GM12878 (cell line): ENCODE measurements around the gene H2BK1. TPM values are rescaled to one million over a fixed set of nuclear protein-coding genes. Genes with fewer than 3 reads are reported as not detected.

Source experiments
- ATAC-seq: fragments of 200-7000 bp; cut with Tn5 transposase; 3 replicates; pipeline ENCODE4 v1.9.1; 2020; ENCODE audit warnings: mild to moderate bottlenecking, moderate library complexity
- BruUV-seq: library from RNA; stranded (reverse); fragments of 400-500 nt; replicated peaks from 2 replicates; lab custom pipeline; 2021; lab: Mats Ljungman, UMichigan
- CTCF ChIA-PET: fragments of 300-600 bp; sonication (Branson Sonifier 250); formaldehyde crosslinking; extraction: SDS; loops from one replicate; lab custom pipeline; 2021; ENCODE audit warnings: inconsistent platforms; lab: Yijun Ruan, JAX
- POLR2A ChIA-PET: fragments of 350-600 bp; formaldehyde crosslinking; extraction: SDS; loops from one replicate; lab custom pipeline; 2021; ENCODE audit warnings: inconsistent platforms; lab: Charles Lee
- RAD21 ChIA-PET: fragments of 300-600 bp; sonication (Branson Sonifier 250); formaldehyde crosslinking; loops from one replicate; lab custom pipeline; 2023; ENCODE audit warnings: antibody characterized with exemption; ENCODE audit not compliant: unreplicated experiment; lab: Charles Lee
- SMC1A ChIA-PET: fragments of 300-600 bp; sonication (Branson Sonifier 250); formaldehyde crosslinking; loops from one replicate; lab custom pipeline; 2023; ENCODE audit not compliant: unreplicated experiment, uncharacterized antibody; lab: Charles Lee
- DNase-seq: peaks from one replicate; pipeline ENCODE4 v3.0.0-alpha.2; 2011; ENCODE audit warnings: low read depth, low spot score
- FAIRE-seq: peaks from 3 replicates; lab custom pipeline; 2011; peaks lifted over from hg19 to GRCh38; lab: Jason Lieb, UNC
- H2AFZ ChIP-seq: 2 replicates; pipeline ENCODE4 v1.6.0; 2011; ENCODE audit warnings: low read depth, low read length, control low read depth; ENCODE audit not compliant: control insufficient read depth
- H3K27ac ChIP-seq: 2 replicates; pipeline ENCODE4 v1.5.1; 2011; ENCODE audit warnings: control low read depth; ENCODE audit not compliant: control insufficient read depth, insufficient read depth
- H3K27me3 ChIP-seq, 2 experiments: replicated peaks in 1 of 2; 2 replicates each; pipeline versions ENCODE4 v1.6.0 to v1.6.1; 2011; ENCODE audit warnings: low read length in 1 of 2; ENCODE audit not compliant: control insufficient read depth in 2 of 2, insufficient read depth in 2 of 2
- H3K36me3 ChIP-seq, 2 experiments: 2 replicates each; pipeline ENCODE4 v1.5.1; 2011; ENCODE audit warnings: low read length in 1 of 2; ENCODE audit not compliant: control insufficient read depth in 2 of 2, insufficient read depth in 2 of 2
- H3K4me1 ChIP-seq: 2 replicates; pipeline ENCODE4 v1.6.1; 2011; ENCODE audit warnings: mild to moderate bottlenecking, low read length, moderate library complexity, mixed read lengths; ENCODE audit not compliant: control insufficient read depth, insufficient read depth
- H3K4me2 ChIP-seq: 2 replicates; pipeline ENCODE4 v1.6.0; 2011; ENCODE audit warnings: control low read depth; ENCODE audit not compliant: control insufficient read depth, insufficient read depth
- H3K4me3 ChIP-seq: fragments of 200-600 bp; sonication (generic); 2 replicates; pipeline ENCODE4 v1.5.1; 2016
- H3K79me2 ChIP-seq: 2 replicates; pipeline ENCODE4 v1.6.0; 2011; ENCODE audit warnings: low read length; ENCODE audit not compliant: control insufficient read depth, insufficient read depth
- H3K9ac ChIP-seq: 2 replicates; pipeline ENCODE4 v1.8.0; 2011; ENCODE audit warnings: low read length, control low read depth, mixed read lengths; ENCODE audit not compliant: control insufficient read depth, insufficient read depth
- H3K9me3 ChIP-seq: replicated peaks from 3 replicates; pipeline ENCODE4 v1.5.1; 2011; ENCODE audit warnings: mild to moderate bottlenecking, low read length; ENCODE audit not compliant: control insufficient read depth, insufficient read depth
- H4K20me1 ChIP-seq: 2 replicates; pipeline ENCODE4 v1.6.0; 2011; ENCODE audit not compliant: control insufficient read depth, insufficient read depth
- HCFC1 ChIP-seq: fragments of 150-350 bp; IDR thresholded peaks from 2 replicates; pipeline ENCODE4 v1.6.1; 2014; ENCODE audit warnings: low read length
- MYC ChIP-seq: IDR thresholded peaks from 2 replicates; pipeline ENCODE4 v1.6.1; 2011; ENCODE audit warnings: mild to moderate bottlenecking, low read length, moderate library complexity, inconsistent platforms; ENCODE audit not compliant: insufficient read depth, insufficient replicate concordance, insufficient read length, severe bottlenecking
- RAD51 ChIP-seq: fragments of 450-650 bp; IDR thresholded peaks from 2 replicates; pipeline ENCODE4 v1.6.1; 2016; ENCODE audit warnings: moderate library complexity, mild to moderate bottlenecking, inconsistent platforms
- SMARCA5 ChIP-seq: fragments of 450-650 bp; IDR thresholded peaks from 2 replicates; pipeline ENCODE4 v1.6.1; 2017; ENCODE audit warnings: mild to moderate bottlenecking
- TBL1XR1 ChIP-seq: IDR thresholded peaks from 2 replicates; pipeline ENCODE4 v1.6.1; 2012; ENCODE audit warnings: low read depth, low read length, improper control_type of control experiment
- ZNF384 ChIP-seq: IDR thresholded peaks from 2 replicates; pipeline ENCODE4 v1.6.1; 2012; ENCODE audit warnings: low read depth, mild to moderate bottlenecking, low read length, improper control_type of control experiment, borderline replicate concordance
- WGBS: methylation state at CpG from one replicate; pipeline ENCODE4 v1.1.6; 2016; ENCODE audit warnings: low lambda C conversion rate; ENCODE audit not compliant: insufficient replicate concordance, insufficient coverage; ENCODE audit errors: missing lambda C conversion rate; 5-methylcytosine and 5-hydroxymethylcytosine counted together
- in situ Hi-C: fragments of 300-500 bp; cut with MboI; formaldehyde crosslinking; loops from 9 replicates; pipeline ENCODE4 v1.14.3; 2018; ENCODE audit warnings: mixed read lengths
- intact Hi-C: fragments of 100-400 bp; cut with micrococcal nuclease; formaldehyde crosslinking; loops from one replicate; pipeline ENCODE4 v1.14.2; 2022; ENCODE audit not compliant: unreplicated experiment
- polyA plus RNA-seq, 11 experiments: library from polyadenylated mRNA; depleted of rRNA in 4 of 11; unstranded in 6 of 11; stranded (reverse) in 5 of 11; fragments of >200 nt; fragmentation: Nextera tagmentation in 4 of 11; fragmentation: Illumina TruSeq in 1 of 11; extraction: Ambion mirVana in 4 of 11; extraction: Trizol in 1 of 11; gene quantifications; 1 replicate in 1 of 11; 2 replicates in 10 of 11; pipeline versions ENCODE4 v1.2.1 to v1.2.3, GENCODE V29; 2011 to 2016; ENCODE audit warnings: inconsistent platforms in 2 of 11, missing spikeins in 2 of 11, low read depth in 1 of 11
- total RNA-seq, 4 experiments: library from RNA; depleted of rRNA in 3 of 4; stranded (reverse); fragments of >200 nt in 3 of 4; fragmentation: Illumina TruSeq in 1 of 4; extraction: Trizol in 1 of 4; gene quantifications; 2 replicates each; pipeline versions ENCODE4 v1.2.1 to v1.2.3, GENCODE V29; 2013 to 2021
- TF ChIP-seq, protein P1 (sequence below): IDR thresholded peaks from 2 replicates; pipeline ENCODE4 v1.6.1; 2011; ENCODE audit warnings: borderline replicate concordance, low read depth, mild to moderate bottlenecking, moderate library complexity, low read length; ENCODE audit not compliant: insufficient read depth, poor library complexity, severe bottlenecking
- TF ChIP-seq, protein P2 (sequence below): fragments of 450-650 bp; IDR thresholded peaks from 2 replicates; pipeline ENCODE4 v1.6.1; 2018; ENCODE audit warnings: mild to moderate bottlenecking, low read depth, moderate library complexity; ENCODE audit not compliant: partially characterized antibody

Gene H2BK1
- total and polyA plus RNA-seq, 10 of the 15 experiments (the other 5 are each of a cell fraction or from before 2014, with no cell fraction given): 0.54 TPM; not detected in 9

DNA sequence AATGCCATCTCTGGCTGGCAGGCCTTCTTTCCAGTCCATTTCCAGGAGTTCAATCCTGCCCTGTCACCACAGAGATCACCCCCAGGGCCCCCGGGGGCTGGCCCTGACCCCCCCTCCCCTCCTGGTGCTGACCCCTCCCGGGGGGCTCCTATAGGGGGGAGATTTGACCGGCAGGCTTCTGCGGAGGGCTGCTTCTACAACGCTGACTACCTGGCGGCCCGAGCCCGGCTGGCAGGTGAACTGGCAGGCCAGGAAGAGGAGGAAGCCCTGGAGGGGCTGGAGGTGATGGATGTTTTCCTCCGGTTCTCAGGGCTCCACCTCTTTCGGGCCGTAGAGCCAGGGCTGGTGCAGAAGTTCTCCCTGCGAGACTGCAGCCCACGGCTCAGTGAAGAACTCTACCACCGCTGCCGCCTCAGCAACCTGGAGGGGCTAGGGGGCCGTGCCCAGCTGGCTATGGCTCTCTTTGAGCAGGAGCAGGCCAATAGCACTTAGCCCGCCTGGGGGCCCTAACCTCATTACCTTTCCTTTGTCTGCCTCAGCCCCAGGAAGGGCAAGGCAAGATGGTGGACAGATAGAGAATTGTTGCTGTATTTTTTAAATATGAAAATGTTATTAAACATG lies 28.0 kb upstream of the H2BK1 start:
- H3K36me3 ChIP-seq: peaks cover 0 to 13% of the 10 kb centered on the region in 2 experiments; a peak in 3 of 4 replicates
- H3K4me2 ChIP-seq: no peak overlapping the region
- FAIRE-seq: no peak
- POLR2A ChIA-PET: no interaction called here
- intact Hi-C loops: no loop called here
- in situ Hi-C loops: no loop called here
- CTCF ChIA-PET: no interaction called here
- peaks cover 9% of the 10 kb centered on the region for H3K4me1 ChIP-seq
- no peak overlapping the region for H3K9ac ChIP-seq
- H3K4me3 ChIP-seq: no peak overlapping the region
- no peak overlapping the region for H2AFZ ChIP-seq
- H3K27me3 ChIP-seq: no peaks in the 10 kb centered on the region
- RAD21 ChIA-PET: no interaction called here
- BruUV-seq: no TSS peak
- SMC1A ChIA-PET: no interaction called here
- H4K20me1 ChIP-seq: no peaks in the 10 kb centered on the region
- DNase-seq: no peak
- no peaks in the 10 kb centered on the region for H3K9me3 ChIP-seq
- no peak for TF ChIP-seq RAD51
- no peak for TF ChIP-seq SMARCA5
- TF ChIP-seq HCFC1: no peak
- no peak for TF ChIP-seq ZNF384
- TF ChIP-seq TBL1XR1: no peak
- TF ChIP-seq, protein P1, sequence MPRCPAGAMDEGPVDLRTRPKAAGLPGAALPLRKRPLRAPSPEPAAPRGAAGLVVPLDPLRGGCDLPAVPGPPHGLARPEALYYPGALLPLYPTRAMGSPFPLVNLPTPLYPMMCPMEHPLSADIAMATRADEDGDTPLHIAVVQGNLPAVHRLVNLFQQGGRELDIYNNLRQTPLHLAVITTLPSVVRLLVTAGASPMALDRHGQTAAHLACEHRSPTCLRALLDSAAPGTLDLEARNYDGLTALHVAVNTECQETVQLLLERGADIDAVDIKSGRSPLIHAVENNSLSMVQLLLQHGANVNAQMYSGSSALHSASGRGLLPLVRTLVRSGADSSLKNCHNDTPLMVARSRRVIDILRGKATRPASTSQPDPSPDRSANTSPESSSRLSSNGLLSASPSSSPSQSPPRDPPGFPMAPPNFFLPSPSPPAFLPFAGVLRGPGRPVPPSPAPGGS: no peak
- TF ChIP-seq, protein P2, sequence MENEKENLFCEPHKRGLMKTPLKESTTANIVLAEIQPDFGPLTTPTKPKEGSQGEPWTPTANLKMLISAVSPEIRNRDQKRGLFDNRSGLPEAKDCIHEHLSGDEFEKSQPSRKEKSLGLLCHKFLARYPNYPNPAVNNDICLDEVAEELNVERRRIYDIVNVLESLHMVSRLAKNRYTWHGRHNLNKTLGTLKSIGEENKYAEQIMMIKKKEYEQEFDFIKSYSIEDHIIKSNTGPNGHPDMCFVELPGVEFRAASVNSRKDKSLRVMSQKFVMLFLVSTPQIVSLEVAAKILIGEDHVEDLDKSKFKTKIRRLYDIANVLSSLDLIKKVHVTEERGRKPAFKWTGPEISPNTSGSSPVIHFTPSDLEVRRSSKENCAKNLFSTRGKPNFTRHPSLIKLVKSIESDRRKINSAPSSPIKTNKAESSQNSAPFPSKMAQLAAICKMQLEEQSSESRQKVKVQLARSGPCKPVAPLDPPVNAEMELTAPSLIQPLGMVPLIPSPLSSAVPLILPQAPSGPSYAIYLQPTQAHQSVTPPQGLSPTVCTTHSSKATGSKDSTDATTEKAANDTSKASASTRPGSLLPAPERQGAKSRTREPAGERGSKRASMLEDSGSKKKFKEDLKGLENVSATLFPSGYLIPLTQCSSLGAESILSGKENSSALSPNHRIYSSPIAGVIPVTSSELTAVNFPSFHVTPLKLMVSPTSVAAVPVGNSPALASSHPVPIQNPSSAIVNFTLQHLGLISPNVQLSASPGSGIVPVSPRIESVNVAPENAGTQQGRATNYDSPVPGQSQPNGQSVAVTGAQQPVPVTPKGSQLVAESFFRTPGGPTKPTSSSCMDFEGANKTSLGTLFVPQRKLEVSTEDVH: no peak
- TF ChIP-seq MYC: no peak
- no peak for ATAC-seq
- 92% methylated on average over 13 of the region's 17 CpGs for WGBS
- no peak overlapping the region for H3K27ac ChIP-seq
- H3K79me2 ChIP-seq: peaks cover 21% of the 10 kb centered on the region
